Brain microvascular endothelial cell (primary cell): Measurements from ENCODE around the gene TMEM72.
A peak's percentile ranks its signal among the peaks of the same experiment; 100 is the strongest.

Source experiments
- DNase-seq: peaks from one replicate; pipeline ENCODE4 v3.0.0-alpha.2; 2020
- H3K27ac ChIP-seq: fragments of 250-450 bp; sonication (Bioruptor Pico); 2 replicates; pipeline ENCODE4 v1.5.1; 2020; ENCODE audit warnings: mild to moderate bottlenecking, moderate library complexity
- H3K27me3 ChIP-seq: fragments of 250-450 bp; sonication (Bioruptor Pico); replicated peaks from 2 replicates; pipeline ENCODE4 v1.5.1; 2020; ENCODE audit warnings: mild to moderate bottlenecking
- H3K36me3 ChIP-seq: fragments of 250-450 bp; sonication (Bioruptor Pico); replicated peaks from 2 replicates; pipeline ENCODE4 v1.5.1; 2020; ENCODE audit warnings: mild to moderate bottlenecking
- H3K4me3 ChIP-seq: 2 replicates; pipeline ENCODE4 v1.5.1; 2011; ENCODE audit warnings: low read depth, mild to moderate bottlenecking, control low read depth, low read length, moderate library complexity
- in situ Hi-C: cut with HindIII; loops from 2 replicates; pipeline ENCODE4 v1.10.0; 2017; ENCODE audit warnings: low sequenced_read_pairs, low pct_ligation_motif_present
- TF ChIP-seq, protein P1 (sequence below): IDR thresholded peaks from 2 replicates; pipeline ENCODE4 v1.5.1; 2011; ENCODE audit warnings: low read depth, mild to moderate bottlenecking, moderate library complexity, low read length, control low read depth, inconsistent platforms; ENCODE audit errors: missing control alignments

TMEM72 gene

DNA sequence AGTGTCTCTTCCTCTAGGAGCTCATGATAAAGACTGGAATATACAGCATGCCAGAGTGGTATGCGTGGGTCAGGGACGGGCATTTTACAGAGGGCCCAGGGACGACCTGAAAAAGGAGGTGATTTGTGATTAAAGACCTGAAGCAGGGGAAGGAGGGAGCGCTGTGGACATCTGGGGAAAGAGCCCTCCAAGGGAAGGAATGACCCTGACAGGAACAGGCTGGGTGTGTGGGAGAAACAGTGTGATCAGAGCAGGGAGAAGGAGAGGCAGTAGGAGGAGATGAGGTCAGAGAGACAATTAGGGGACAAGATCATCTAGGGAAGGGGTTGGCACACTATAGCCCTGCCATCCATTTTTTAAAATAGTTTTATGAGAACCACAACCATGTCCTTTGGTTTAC is 45.1 kb downstream of the TMEM72 start:
- Histone ChIP-seq H3K4me3 (no peak overlapping the region), H3K27me3 (no peaks in the 10 kb centered on the region), H3K27ac (no peak overlapping the region), H3K36me3 (no peaks in the 10 kb centered on the region)
- no peak for DNase-seq
- TF ChIP-seq, protein P1, sequence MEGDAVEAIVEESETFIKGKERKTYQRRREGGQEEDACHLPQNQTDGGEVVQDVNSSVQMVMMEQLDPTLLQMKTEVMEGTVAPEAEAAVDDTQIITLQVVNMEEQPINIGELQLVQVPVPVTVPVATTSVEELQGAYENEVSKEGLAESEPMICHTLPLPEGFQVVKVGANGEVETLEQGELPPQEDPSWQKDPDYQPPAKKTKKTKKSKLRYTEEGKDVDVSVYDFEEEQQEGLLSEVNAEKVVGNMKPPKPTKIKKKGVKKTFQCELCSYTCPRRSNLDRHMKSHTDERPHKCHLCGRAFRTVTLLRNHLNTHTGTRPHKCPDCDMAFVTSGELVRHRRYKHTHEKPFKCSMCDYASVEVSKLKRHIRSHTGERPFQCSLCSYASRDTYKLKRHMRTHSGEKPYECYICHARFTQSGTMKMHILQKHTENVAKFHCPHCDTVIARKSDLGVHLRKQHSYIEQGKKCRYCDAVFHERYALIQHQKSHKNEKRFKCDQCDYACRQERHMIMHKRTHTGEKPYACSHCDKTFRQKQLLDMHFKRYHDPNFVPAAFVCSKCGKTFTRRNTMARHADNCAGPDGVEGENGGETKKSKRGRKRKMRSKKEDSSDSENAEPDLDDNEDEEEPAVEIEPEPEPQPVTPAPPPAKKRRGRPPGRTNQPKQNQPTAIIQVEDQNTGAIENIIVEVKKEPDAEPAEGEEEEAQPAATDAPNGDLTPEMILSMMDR, result no peak
- in situ Hi-C loops, result no loop called here

DNA sequence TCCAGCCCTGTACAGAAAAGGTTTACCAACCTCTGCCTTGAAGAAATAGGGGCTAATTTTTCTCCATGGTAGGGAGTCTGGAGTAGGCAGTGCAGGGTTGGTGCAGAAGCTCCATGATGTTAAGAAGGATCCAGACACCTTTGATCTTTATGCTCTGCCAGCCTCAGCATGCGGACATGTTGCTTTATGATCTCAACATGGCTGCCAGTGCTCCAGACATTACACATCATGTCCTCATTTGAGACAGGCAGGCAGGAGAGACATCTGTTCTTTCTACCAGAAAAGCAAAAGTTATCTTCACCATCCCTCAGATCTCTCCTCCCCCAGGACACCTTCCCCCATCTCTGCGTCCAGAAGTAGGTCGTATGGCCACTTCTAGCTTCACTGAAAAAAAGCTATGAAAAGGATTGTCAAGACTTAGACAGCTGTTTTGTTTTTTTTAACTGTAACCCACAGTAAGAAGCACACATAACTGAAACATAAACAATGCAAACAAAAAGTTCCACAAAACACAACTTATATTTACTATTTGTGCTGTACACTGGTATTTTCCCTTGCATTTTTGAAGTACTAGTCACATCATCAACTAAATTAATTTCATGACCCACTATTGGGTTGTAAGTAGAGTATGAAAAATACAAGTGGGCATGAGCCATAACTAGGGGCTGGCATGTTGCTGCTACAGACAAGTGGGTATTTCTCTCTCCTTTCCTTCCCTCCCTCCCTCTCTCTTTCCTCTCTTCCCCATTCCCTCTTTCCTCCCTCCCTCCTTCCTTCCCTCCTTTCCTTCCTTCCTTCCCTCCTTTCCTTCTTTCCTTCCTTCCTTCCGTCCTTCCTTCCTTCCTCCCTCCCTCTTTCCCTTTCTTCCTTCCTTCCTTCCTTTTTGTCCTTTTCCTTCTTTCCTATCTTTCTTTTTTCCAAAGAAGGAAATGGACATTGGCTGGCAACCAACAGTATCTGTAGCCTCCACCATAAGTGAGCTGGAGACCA is 45.9 kb downstream of the TMEM72 start:
- Histone ChIP-seq H3K27ac (no peak overlapping the region), H3K36me3 (no peaks in the 10 kb centered on the region), H3K4me3 (no peak overlapping the region), H3K27me3 (no peaks in the 10 kb centered on the region)
- no peak for DNase-seq
- in situ Hi-C loops, result no loop called here
- TF ChIP-seq, protein P1, result no peak

GRCh38 chr10:44958196-44958897 is 47.2 kb downstream of the TMEM72 start:
- no peaks in the 10 kb centered on the region for H3K36me3 ChIP-seq
- TF ChIP-seq, protein P1, result no peak
- peak; percentile 78 for DNase-seq
- no peaks in the 10 kb centered on the region for H3K27me3 ChIP-seq
- H3K27ac ChIP-seq, result peak overlapping the region; percentile 78
- in situ Hi-C loops, result no loop called here
- peak overlapping the region; percentile 74 for H3K4me3 ChIP-seq

- H3K27ac ChIP-seq, result peak overlapping the region; percentile 78
- H3K27me3 ChIP-seq, result no peaks in the 10 kb centered on the region
- in situ Hi-C loops, result no loop called here
- H3K4me3 ChIP-seq, result peak overlapping the region; percentile 74
- TF ChIP-seq, protein P1, result no peak
- no peaks in the 10 kb centered on the region for H3K36me3 ChIP-seq
- no peak for DNase-seq
These were observed 47.7 kb downstream of the TMEM72 start for GRCh38 chr10:44958898-44959246.

DNA sequence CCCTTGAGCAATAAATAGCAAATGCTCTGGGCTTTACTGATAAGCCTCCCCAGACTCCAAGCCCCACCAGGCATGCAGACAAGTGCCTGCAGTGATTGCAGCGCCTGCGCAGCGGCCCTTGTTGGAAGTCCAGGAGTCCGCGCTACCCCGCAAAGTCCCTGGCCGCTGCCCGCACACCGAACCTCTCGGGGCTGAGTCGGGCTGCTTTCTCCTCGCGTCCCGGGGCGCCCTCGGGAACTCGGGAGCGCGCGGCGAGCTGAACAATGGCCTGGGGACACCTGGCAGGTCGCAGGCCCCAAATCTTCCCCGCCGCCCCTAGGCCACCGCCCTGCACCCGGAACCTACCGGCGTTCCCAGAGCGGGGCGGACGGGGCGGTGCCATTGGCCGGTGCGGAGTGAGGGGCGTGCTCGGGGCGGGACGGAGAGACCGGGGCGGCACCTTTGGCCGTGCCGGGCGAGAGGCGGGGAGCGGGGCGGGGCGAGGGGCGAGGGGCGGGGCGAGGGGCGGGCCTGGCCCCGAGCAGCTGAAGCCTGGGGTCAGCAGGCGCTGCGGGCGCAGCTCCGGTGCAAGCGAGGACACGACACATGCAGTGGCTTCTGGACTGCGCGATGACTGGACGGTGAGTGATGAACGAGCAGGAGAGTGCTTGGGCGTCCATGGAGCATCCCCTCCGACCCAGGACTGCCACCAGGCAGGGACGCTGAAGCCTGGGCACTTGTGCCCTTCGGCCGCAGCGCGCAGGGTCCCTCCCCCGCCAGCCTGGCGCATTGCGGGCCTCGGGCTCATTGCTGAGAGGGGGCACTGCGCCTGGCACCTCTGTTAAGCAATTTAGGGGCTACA is 48.3 kb downstream of the TMEM72 start, which contains the start of gene RASSF4:
RASSF4 (plus strand) TSS at position 556 of the 841 bp plus-strand sequence. CDS start 10,401 bp downstream, outside the sequence.
- Histone ChIP-seq H3K27ac (peak within 1 kb of the TSS; percentile 78), H3K4me3 (peak within 1 kb of the TSS; percentile 74)
- in situ Hi-C loops, result no loop called here

More for the DNA sequence above, 48.3 kb downstream of the TMEM72 start, which contains the start of gene RASSF4:
- Histone ChIP-seq H3K36me3 (no peaks in the 10 kb centered on the region), H3K27me3 (no peaks in the 10 kb centered on the region)
- DNase-seq, result peak; percentile 75
- TF ChIP-seq, protein P1, result no peak
